Measurements from ENCODE around the gene HCFC2.
"Not testable (repeated sequence)": the region's sequence is repeated elsewhere in the genome, so short reads cannot be mapped to it uniquely, and the experiment has no call there.

The HCFC2 gene

GRCh38 chr12:104064031-104064841 is at the start of gene HCFC2:
TSS of gene HCFC2 (plus strand) at chr12:104064531. CDS start at chr12:104064561, 30 bp downstream.
- intact Hi-C loops (cut with micrococcal nuclease), result loop anchor here (2.0 to 5.0 kb wide), 2 partner anchors 45 to 107 kb away; a partner anchor contains a TSS
- Mint-ChIP-seq H3K27ac (peak within 1 kb of the TSS; percentile 89), H3K4me3 (peak within 1 kb of the TSS; percentile 90), H3K4me1 (ENCODE audit: low read depth) (peaks cover 14% of the 10 kb centered on the region), H3K27me3 (peaks cover 8% of the 10 kb centered on the region), H3K9me3 (no peaks in the 10 kb centered on the region), H3K36me3 (ENCODE audit: low read depth) (peaks cover 42% of the 10 kb centered on the region)

- H3K27ac Mint-ChIP-seq, result not testable (repeated sequence)
- H3K9me3 Mint-ChIP-seq, result peaks cover 18% of the 10 kb centered on the region
Measured at GRCh38 chr12:104021862-104022261, 42.5 kb upstream of the HCFC2 start.

DNA sequence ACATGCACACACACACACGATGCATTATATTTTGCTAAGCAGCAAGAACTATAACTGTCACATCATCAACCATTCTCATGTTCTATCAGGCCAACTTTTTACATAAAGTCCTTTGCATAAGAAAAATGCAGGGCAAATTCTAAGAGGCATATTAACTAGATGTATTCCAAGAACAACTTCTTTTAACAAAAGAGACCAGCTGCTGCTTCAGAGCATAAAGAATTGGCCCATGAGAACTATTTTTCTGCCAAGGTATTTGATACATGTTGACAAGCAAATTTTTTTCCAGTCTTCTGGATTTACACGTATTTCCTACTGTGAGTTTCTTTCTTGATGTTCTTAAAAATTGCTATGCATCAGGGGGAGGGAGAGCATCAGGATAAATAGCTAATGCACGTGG is 41.5 kb upstream of the HCFC2 start:
- intact Hi-C loops (cut with micrococcal nuclease), result no loop called here
- H3K27me3 Mint-ChIP-seq, result peaks cover 4% of the 10 kb centered on the region
- no peak overlapping the region for H3K27ac Mint-ChIP-seq
- H3K4me1 Mint-ChIP-seq (ENCODE audit: low read depth), result no peaks in the 10 kb centered on the region
- no peaks in the 10 kb centered on the region for H3K36me3 Mint-ChIP-seq (ENCODE audit: low read depth)
- H3K4me3 Mint-ChIP-seq, result no peak overlapping the region
- peaks cover 18% of the 10 kb centered on the region for H3K9me3 Mint-ChIP-seq

More at GRCh38 chr12:104021862-104022261, 42.5 kb upstream of the HCFC2 start:
- H3K27me3 Mint-ChIP-seq; H3K36me3 Mint-ChIP-seq (ENCODE audit: low read depth); H3K4me3 Mint-ChIP-seq; H3K4me1 Mint-ChIP-seq (ENCODE audit: low read depth); intact Hi-C loops (cut with micrococcal nuclease): not testable (repeated sequence)

GRCh38 chr12:104023710-104024109 is 40.6 kb upstream of the HCFC2 start:
- Mint-ChIP-seq H3K27me3 (peaks cover 4% of the 10 kb centered on the region), H3K36me3 (ENCODE audit: low read depth) (no peaks in the 10 kb centered on the region), H3K4me3 (no peak overlapping the region), H3K27ac (no peak overlapping the region), H3K9me3 (peaks cover 18% of the 10 kb centered on the region), H3K4me1 (ENCODE audit: low read depth) (no peaks in the 10 kb centered on the region)
- intact Hi-C loops (cut with micrococcal nuclease), result no loop called here

GRCh38 chr12:104024348-104024747 is 40.0 kb upstream of the HCFC2 start:
- H3K9me3 Mint-ChIP-seq, result peaks cover 18% of the 10 kb centered on the region
- H3K36me3 Mint-ChIP-seq (ENCODE audit: low read depth), result no peaks in the 10 kb centered on the region
- no peak overlapping the region for H3K27ac Mint-ChIP-seq
- H3K4me3 Mint-ChIP-seq, result no peak overlapping the region
- intact Hi-C loops (cut with micrococcal nuclease), result no loop called here
- peaks cover 1% of the 10 kb centered on the region for H3K27me3 Mint-ChIP-seq
- H3K4me1 Mint-ChIP-seq (ENCODE audit: low read depth), result no peaks in the 10 kb centered on the region

DNA sequence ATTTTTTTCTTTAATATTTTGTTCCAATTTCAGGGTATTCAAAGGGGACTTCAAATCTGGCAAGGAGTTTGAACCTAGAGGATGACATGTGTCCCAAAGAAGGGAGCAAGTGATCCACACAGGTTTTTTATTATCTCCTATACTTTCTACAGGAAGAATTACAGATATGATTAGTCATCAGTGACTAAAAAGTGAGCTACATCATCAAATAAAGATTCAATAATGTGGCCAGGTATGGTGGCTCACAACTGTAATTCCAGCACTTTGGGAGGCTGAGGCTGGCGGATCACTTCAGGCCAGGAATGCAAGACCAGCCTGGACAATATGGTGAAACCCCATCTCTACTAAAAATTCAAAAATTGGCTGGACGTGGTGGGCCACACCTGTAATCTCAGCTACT is 38.6 kb upstream of the HCFC2 start:
- H3K4me3 Mint-ChIP-seq, result no peak overlapping the region
- no peak overlapping the region for H3K27ac Mint-ChIP-seq
- intact Hi-C loops (cut with micrococcal nuclease), result no loop called here
- H3K4me1 Mint-ChIP-seq (ENCODE audit: low read depth), result no peaks in the 10 kb centered on the region
- no peaks in the 10 kb centered on the region for H3K36me3 Mint-ChIP-seq (ENCODE audit: low read depth)
- no peaks in the 10 kb centered on the region for H3K27me3 Mint-ChIP-seq
- peaks cover 18% of the 10 kb centered on the region for H3K9me3 Mint-ChIP-seq

GRCh38 chr12:104026841-104027599 is 37.3 kb upstream of the HCFC2 start:
- intact Hi-C loops (cut with micrococcal nuclease), result no loop called here
- H3K9me3 Mint-ChIP-seq, result peaks cover 9% of the 10 kb centered on the region
- no peak overlapping the region for H3K4me3 Mint-ChIP-seq
- no peak overlapping the region for H3K27ac Mint-ChIP-seq
- no peaks in the 10 kb centered on the region for H3K36me3 Mint-ChIP-seq (ENCODE audit: low read depth)
- no peaks in the 10 kb centered on the region for H3K27me3 Mint-ChIP-seq
- H3K4me1 Mint-ChIP-seq (ENCODE audit: low read depth), result no peaks in the 10 kb centered on the region

GRCh38 chr12:104030596-104030995 is 33.7 kb upstream of the HCFC2 start:
- intact Hi-C loops (cut with micrococcal nuclease); H3K27me3 Mint-ChIP-seq; H3K36me3 Mint-ChIP-seq (ENCODE audit: low read depth); H3K4me1 Mint-ChIP-seq (ENCODE audit: low read depth); H3K4me3 Mint-ChIP-seq; H3K9me3 Mint-ChIP-seq; H3K27ac Mint-ChIP-seq: not testable (repeated sequence)

DNA sequence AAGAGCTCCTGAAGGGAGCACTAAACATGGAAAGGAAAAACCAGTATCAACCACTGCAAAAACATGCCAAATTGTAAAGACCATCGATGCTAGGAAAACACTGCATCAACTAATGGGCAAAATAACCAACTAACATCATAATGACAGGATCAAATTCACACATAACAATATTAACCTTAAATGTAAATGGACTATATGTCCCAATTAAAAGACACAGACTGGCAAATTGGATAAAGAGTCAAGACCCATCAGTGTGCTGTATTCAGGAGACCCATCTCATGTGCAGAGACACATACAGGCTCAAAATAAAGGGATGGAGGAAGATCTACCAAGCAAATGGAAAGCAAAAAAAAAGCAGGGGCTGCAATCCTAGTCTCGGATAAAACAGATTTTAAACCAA is 28.2 kb upstream of the HCFC2 start:
- H3K27ac Mint-ChIP-seq; H3K4me1 Mint-ChIP-seq (ENCODE audit: low read depth); intact Hi-C loops (cut with micrococcal nuclease): not testable (repeated sequence)

DNA sequence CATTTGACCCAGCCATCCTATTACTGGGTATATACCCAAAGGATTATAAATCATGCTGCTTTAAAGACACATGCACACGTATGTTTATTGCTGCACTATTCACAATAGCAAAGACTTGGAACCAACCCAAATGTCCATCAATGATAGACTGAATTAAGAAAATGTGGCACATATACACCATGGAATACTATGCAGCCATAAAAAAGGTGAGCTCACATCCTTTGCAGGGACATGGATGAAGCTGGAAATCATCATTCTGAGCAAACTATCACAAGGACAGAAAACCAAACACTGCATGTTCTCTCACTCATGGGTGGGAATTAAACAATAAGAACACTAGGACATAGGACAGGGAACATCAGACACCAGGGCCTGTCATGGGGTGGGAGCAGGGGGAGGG is 24.6 kb upstream of the HCFC2 start:
- H3K4me1 Mint-ChIP-seq (ENCODE audit: low read depth); H3K27me3 Mint-ChIP-seq; H3K4me3 Mint-ChIP-seq; H3K36me3 Mint-ChIP-seq (ENCODE audit: low read depth); intact Hi-C loops (cut with micrococcal nuclease); H3K9me3 Mint-ChIP-seq; H3K27ac Mint-ChIP-seq: not testable (repeated sequence)

More for the DNA sequence above, 28.2 kb upstream of the HCFC2 start:
- not testable (repeated sequence) for H3K36me3 Mint-ChIP-seq (ENCODE audit: low read depth); H3K27me3 Mint-ChIP-seq; H3K4me3 Mint-ChIP-seq; H3K9me3 Mint-ChIP-seq

- peaks cover 10% of the 10 kb centered on the region for H3K27me3 Mint-ChIP-seq
- H3K27ac Mint-ChIP-seq, result no peak overlapping the region
- H3K4me1 Mint-ChIP-seq (ENCODE audit: low read depth), result no peaks in the 10 kb centered on the region
- no peaks in the 10 kb centered on the region for H3K9me3 Mint-ChIP-seq
- H3K4me3 Mint-ChIP-seq, result no peak overlapping the region
- intact Hi-C loops (cut with micrococcal nuclease), result no loop called here
- H3K36me3 Mint-ChIP-seq (ENCODE audit: low read depth), result no peaks in the 10 kb centered on the region
Measured at GRCh38 chr12:104042580-104042979, 21.8 kb upstream of the HCFC2 start.

DNA sequence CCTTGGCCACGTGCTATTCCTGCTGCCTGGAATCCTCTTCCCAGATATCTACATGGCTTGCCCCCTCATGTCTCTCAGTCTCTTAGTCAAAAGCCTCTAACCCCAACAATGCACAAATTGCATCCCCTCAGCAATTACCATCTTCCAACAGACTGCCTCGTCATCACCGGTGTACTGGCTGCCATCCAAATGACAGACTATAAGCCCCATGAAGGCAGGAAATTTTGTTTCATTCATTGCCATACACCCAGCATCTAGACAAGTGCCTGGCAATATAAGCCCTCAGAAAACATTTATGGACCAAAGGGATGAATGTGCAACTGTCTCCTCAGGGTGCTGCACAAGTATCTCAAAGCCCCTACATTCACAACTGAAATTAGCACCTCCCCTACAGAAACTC is 20.2 kb upstream of the HCFC2 start:
- peaks cover 16% of the 10 kb centered on the region for H3K27me3 Mint-ChIP-seq
- H3K9me3 Mint-ChIP-seq, result no peaks in the 10 kb centered on the region
- no peaks in the 10 kb centered on the region for H3K36me3 Mint-ChIP-seq (ENCODE audit: low read depth)
- no peak overlapping the region for H3K27ac Mint-ChIP-seq
- H3K4me3 Mint-ChIP-seq, result no peak overlapping the region
- intact Hi-C loops (cut with micrococcal nuclease), result no loop called here
- no peaks in the 10 kb centered on the region for H3K4me1 Mint-ChIP-seq (ENCODE audit: low read depth)

DNA sequence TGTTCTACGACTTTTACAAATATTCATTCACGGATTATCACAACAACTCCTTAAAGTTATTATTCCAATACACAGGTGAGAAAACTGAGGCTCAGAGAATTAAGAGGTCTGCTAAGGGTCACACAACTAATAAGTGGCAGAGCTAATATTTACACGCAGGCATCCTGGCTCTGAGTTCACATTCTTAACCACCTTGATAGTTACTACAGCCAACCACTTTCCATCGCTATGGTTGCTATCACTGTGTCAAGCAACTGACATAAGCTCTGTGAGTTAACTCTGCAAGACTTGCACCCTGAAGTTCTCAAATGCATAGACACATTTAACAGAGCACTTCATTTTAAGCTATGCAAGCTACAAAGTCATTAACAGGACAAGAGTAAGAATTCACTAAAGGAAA is 18.0 kb upstream of the HCFC2 start:
- intact Hi-C loops (cut with micrococcal nuclease), result no loop called here
- Mint-ChIP-seq H3K27me3 (peaks cover 34% of the 10 kb centered on the region), H3K4me1 (ENCODE audit: low read depth) (peaks cover 10% of the 10 kb centered on the region), H3K4me3 (no peak overlapping the region), H3K27ac (no peak overlapping the region), H3K36me3 (ENCODE audit: low read depth) (no peaks in the 10 kb centered on the region), H3K9me3 (no peaks in the 10 kb centered on the region)

GRCh38 chr12:104048162-104048561 is 16.2 kb upstream of the HCFC2 start:
- intact Hi-C loops (cut with micrococcal nuclease), result no loop called here
- Mint-ChIP-seq H3K36me3 (ENCODE audit: low read depth) (no peaks in the 10 kb centered on the region), H3K4me1 (ENCODE audit: low read depth) (peaks cover 10% of the 10 kb centered on the region), H3K27ac (no peak overlapping the region), H3K9me3 (no peaks in the 10 kb centered on the region), H3K27me3 (peaks cover 36% of the 10 kb centered on the region), H3K4me3 (no peak overlapping the region)
